HepG2 (cell line): ENCODE measurements around the gene ZNF563. TPM values are rescaled to one million over a fixed set of nuclear protein-coding genes. Genes with fewer than 3 reads are reported as not detected.
A peak's percentile ranks its signal among the peaks of the same experiment; 100 is the strongest.

Experiments used
- BCL6 ChIP-seq: IDR thresholded peaks from 2 replicates; pipeline ENCODE4 v1.6.1; 2016; ENCODE audit warnings: missing genetic modification reagents, missing compliant biosample characterization
- CREM ChIP-seq, 2 experiments: sonication (generic) in 1 of 2; formaldehyde crosslinking in 1 of 2; IDR thresholded peaks; 2 replicates each; pipeline versions ENCODE4 v1.4.0 to v1.6.1; 2016 to 2020; ENCODE audit warnings: antibody characterized with exemption in 1 of 2, mild to moderate bottlenecking in 1 of 2, missing genetic modification reagents in 1 of 2
- NFKBIZ ChIP-seq: IDR thresholded peaks from 2 replicates; pipeline ENCODE4 v1.6.1; 2018; ENCODE audit warnings: missing genetic modification reagents, missing compliant biosample characterization
- RXRB ChIP-seq: IDR thresholded peaks from 2 replicates; pipeline ENCODE4 v1.6.1; 2016; ENCODE audit warnings: borderline replicate concordance, missing genetic modification reagents, missing compliant biosample characterization
- polyA plus RNA-seq, 8 experiments: library from polyadenylated mRNA; depleted of rRNA in 3 of 8; stranded (reverse) in 7 of 8; unstranded in 1 of 8; fragments of >200 nt; fragmentation: Illumina TruSeq in 4 of 8; extraction: Trizol in 4 of 8; gene quantifications; 2 replicates each; pipeline versions ENCODE4 v1.2.1 to v1.2.3, GENCODE V29; 2011 to 2016; ENCODE audit warnings: low read depth in 4 of 8, missing spikeins in 1 of 8, mixed read lengths in 1 of 8; ENCODE audit not compliant: insufficient read depth in 1 of 8
- total RNA-seq, 5 experiments: library from RNA; depleted of rRNA; stranded (reverse); fragments of >200 nt; fragmentation: Illumina TruSeq; extraction: Trizol; gene quantifications; 2 replicates each; pipeline ENCODE4 v1.2.3, GENCODE V29; 2016; ENCODE audit warnings: low read depth in 1 of 5
- TF ChIP-seq, protein P1 (sequence below): IDR thresholded peaks from 2 replicates; pipeline ENCODE4 v1.6.1; 2016; ENCODE audit warnings: low read depth, missing genetic modification reagents, missing compliant biosample characterization
- TF ChIP-seq, protein P2 (sequence below): sonication (generic); formaldehyde crosslinking; IDR thresholded peaks from 2 replicates; pipeline ENCODE4 v1.4.0; 2020; ENCODE audit warnings: missing genetic modification reagents, borderline replicate concordance

Gene ZNF563
- total and polyA plus RNA-seq, 2 of the 13 experiments (the other 11 are each of a cell fraction or from before 2014, with no cell fraction given): 7.5 to 19.5 TPM

- TF ChIP-seq, protein P1, sequence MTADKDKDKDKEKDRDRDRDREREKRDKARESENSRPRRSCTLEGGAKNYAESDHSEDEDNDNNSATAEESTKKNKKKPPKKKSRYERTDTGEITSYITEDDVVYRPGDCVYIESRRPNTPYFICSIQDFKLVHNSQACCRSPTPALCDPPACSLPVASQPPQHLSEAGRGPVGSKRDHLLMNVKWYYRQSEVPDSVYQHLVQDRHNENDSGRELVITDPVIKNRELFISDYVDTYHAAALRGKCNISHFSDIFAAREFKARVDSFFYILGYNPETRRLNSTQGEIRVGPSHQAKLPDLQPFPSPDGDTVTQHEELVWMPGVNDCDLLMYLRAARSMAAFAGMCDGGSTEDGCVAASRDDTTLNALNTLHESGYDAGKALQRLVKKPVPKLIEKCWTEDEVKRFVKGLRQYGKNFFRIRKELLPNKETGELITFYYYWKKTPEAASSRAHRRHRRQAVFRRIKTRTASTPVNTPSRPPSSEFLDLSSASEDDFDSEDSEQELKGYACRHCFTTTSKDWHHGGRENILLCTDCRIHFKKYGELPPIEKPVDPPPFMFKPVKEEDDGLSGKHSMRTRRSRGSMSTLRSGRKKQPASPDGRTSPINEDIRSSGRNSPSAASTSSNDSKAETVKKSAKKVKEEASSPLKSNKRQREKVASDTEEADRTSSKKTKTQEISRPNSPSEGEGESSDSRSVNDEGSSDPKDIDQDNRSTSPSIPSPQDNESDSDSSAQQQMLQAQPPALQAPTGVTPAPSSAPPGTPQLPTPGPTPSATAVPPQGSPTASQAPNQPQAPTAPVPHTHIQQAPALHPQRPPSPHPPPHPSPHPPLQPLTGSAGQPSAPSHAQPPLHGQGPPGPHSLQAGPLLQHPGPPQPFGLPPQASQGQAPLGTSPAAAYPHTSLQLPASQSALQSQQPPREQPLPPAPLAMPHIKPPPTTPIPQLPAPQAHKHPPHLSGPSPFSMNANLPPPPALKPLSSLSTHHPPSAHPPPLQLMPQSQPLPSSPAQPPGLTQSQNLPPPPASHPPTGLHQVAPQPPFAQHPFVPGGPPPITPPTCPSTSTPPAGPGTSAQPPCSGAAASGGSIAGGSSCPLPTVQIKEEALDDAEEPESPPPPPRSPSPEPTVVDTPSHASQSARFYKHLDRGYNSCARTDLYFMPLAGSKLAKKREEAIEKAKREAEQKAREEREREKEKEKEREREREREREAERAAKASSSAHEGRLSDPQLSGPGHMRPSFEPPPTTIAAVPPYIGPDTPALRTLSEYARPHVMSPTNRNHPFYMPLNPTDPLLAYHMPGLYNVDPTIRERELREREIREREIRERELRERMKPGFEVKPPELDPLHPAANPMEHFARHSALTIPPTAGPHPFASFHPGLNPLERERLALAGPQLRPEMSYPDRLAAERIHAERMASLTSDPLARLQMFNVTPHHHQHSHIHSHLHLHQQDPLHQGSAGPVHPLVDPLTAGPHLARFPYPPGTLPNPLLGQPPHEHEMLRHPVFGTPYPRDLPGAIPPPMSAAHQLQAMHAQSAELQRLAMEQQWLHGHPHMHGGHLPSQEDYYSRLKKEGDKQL: 0 out of 2 replicates have a peak, but pooled peaks have one; percentile 62
- TF ChIP-seq RXRB: peak; percentile 51; the same call in 1 of the 2 replicates
- no peak for TF ChIP-seq NFKBIZ (CRISPR knock-in tag)
- TF ChIP-seq CREM (IDR thresholded peaks at IDR 0.05): peak; percentile 77
- no peak for TF ChIP-seq CREM (CRISPR knock-in tag; IDR thresholded peaks at IDR 0.05)
- TF ChIP-seq, protein P2, sequence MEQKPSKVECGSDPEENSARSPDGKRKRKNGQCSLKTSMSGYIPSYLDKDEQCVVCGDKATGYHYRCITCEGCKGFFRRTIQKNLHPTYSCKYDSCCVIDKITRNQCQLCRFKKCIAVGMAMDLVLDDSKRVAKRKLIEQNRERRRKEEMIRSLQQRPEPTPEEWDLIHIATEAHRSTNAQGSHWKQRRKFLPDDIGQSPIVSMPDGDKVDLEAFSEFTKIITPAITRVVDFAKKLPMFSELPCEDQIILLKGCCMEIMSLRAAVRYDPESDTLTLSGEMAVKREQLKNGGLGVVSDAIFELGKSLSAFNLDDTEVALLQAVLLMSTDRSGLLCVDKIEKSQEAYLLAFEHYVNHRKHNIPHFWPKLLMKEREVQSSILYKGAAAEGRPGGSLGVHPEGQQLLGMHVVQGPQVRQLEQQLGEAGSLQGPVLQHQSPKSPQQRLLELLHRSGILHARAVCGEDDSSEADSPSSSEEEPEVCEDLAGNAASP: peak; percentile 55; the same call in 1 of the 2 replicates
- peak; percentile 77 for TF ChIP-seq BCL6 (CRISPR knock-in tag)
These were observed 7.7 kb downstream of the ZNF563 start (continued) for GRCh38 chr19:12325690-12326089.
